Activated CD4-positive, alpha-beta T cell treated with anti-CD3 and anti-CD28 coated beads for 36 hours (primary cell): ENCODE results near the gene PAX8. TPM values are rescaled to one million over a fixed set of nuclear protein-coding genes. Genes with fewer than 3 reads are reported as not detected.

Experiments used
- ATAC-seq: fragments of 200-7000 bp; cut with Tn5 transposase; one replicate; pipeline ENCODE4 v1.10.0; 2021; ENCODE audit warnings: mild to moderate bottlenecking, moderate library complexity
- CTCF ChIA-PET: fragments of 350-600 bp; sonication (Branson Sonifier 250); formaldehyde crosslinking; loops from one replicate; lab custom pipeline; 2021; ENCODE audit warnings: antibody characterized with exemption; lab: Charles Lee
- POLR2A ChIA-PET: fragments of 350-600 bp; sonication (Branson Sonifier 250); formaldehyde crosslinking; loops from one replicate; lab custom pipeline; 2021; ENCODE audit warnings: antibody characterized with exemption, inconsistent platforms; lab: Charles Lee
- DNase-seq: peaks from one replicate; pipeline ENCODE4 v3.0.0-alpha.2; 2020
- H3K27ac Mint-ChIP-seq: one replicate; pipeline ENCODE4 v1.8.0; 2021; ENCODE audit warnings: mixed read lengths
- H3K27me3 Mint-ChIP-seq: one replicate; pipeline ENCODE4 v1.8.0; 2021; ENCODE audit warnings: mixed read lengths
- H3K36me3 Mint-ChIP-seq: one replicate; pipeline ENCODE4 v1.8.0; 2021; ENCODE audit warnings: low read depth, mixed read lengths
- H3K4me1 Mint-ChIP-seq: one replicate; pipeline ENCODE4 v1.8.0; 2021; ENCODE audit warnings: mixed read lengths
- H3K4me3 Mint-ChIP-seq: one replicate; pipeline ENCODE4 v1.8.0; 2021; ENCODE audit warnings: mild to moderate bottlenecking, moderate library complexity, mixed read lengths
- H3K9me3 Mint-ChIP-seq: one replicate; pipeline ENCODE4 v1.8.0; 2021; ENCODE audit warnings: low read depth, mixed read lengths
- intact Hi-C, 2 experiments: fragments of 100-400 bp; cut with DNase I in 1 of 2; cut with micrococcal nuclease in 1 of 2; formaldehyde crosslinking; loops; one replicate each; pipeline versions ENCODE4 v1.14.2 to v1.15.1; 2022 to 2024; cut with DNase I, micrococcal nuclease
- total RNA-seq, 2 experiments: library from RNA; stranded (reverse); gene quantifications; one replicate each; pipeline ENCODE4 v1.2.3, GENCODE V29; 2021

Gene PAX8
- total RNA-seq, 2 experiments from 2014 or later = 1.4 to 2.1 TPM

DNA sequence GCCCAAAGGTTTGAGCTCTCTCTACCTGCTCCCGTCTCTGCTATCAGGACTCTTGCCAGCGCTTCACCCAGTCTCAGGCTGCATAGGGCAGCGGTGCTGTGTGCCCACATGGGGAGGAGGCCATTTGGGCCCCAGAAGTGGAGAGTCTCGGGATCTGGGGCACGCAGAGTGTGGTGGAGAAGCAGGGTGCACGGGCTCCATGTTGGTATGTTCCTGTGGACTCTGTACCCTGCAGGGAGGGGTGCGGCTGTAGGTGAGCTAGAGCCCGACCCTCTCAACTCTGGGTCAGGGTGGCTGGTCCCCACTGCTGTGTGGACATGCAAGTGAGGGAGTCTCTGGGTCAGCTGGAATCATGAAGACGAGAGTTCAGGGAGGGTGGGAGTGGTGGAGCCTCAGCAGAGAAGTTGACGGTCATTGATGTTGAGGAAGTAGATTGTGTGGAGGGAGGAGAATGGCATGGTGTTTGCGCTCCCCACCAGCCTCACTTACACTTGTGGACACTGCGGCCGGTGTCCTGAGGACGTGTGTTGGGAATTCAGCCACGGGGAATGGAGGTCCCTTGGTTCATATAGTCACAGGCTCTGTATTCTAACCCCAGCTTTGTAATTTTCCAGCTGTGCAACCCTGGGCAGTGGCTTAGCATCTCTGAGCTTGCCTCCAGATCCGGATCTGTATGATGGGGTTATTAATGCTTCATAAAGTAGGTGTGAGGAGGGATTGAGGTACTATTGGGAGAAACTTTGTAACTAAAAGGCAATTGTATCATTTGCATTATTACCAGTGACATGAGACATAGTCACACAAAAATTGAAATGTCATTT is 105.8 kb downstream of the PAX8 start:
- H3K27me3 Mint-ChIP-seq = no peaks in the 10 kb centered on the region
- peaks cover 8% of the 10 kb centered on the region for H3K9me3 Mint-ChIP-seq
- peak overlapping the region; percentile 91 for H3K4me3 Mint-ChIP-seq
- H3K4me1 Mint-ChIP-seq = peaks cover 73% of the 10 kb centered on the region
- CTCF ChIA-PET = interaction anchor here (0.6 to 6.6 kb wide), 14 partner anchors 7 to 361 kb away, joined by 3 to 95 read pairs (median 4); no protein-coding TSS in a partner anchor
- no peak for ATAC-seq
- H3K27ac Mint-ChIP-seq = peak overlapping the region; percentile 99
- intact Hi-C loops = loop anchor here in 1 of 2 experiments (1.0 to 10.0 kb wide), 2 partner anchors 16 to 628 kb away; partner anchors contain the start of gene POLR1B
- peaks cover 66% of the 10 kb centered on the region for H3K36me3 Mint-ChIP-seq
- POLR2A ChIA-PET = interaction anchor here (0.6 to 2.1 kb wide), 6 partner anchors 8 to 114 kb away, joined by 3 to 22 read pairs (median 7); partner anchors contain the start of gene IL36RN
- no peak for DNase-seq

DNA sequence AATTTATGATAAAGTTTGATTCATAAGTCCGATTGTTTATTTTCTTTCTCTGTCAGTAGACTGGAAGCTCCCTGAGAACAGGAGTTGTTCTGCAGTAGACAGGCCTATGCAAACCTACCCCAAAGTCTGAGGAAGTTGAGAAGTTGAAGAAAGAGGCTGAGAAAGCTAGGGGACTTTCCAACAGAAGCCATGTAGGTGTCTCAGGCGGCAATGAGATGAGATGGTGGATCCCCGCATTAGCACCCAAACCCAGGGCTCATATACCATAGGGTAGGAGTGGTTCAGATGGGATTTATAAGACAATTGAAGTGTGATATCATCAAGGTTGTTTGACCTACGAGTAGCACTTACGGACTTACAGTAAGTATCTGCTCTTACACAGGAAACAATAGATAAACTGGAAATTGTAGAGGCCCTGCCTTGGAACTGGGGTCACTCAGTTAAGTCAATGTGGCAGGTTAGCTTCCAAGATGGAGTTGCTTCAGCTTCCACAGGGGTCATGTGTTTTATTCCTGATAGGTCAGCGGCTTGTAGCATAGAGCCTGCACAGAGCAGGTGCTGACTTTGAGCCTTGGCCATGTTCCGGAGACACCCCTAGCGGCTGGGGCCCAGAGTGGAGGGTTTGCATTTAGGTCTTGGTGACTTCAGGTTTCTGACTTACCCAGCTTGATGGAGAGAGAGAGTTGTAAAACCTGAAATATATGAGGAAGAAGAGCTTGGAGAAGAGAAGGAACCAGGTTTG is 107.2 kb downstream of the PAX8 start:
- intact Hi-C loops = loop anchor here in 1 of 2 experiments (10.0 kb wide), 1 partner anchor 627 kb away; the partner anchor contains the start of gene POLR1B
- DNase-seq = peak; percentile 39

DNA sequence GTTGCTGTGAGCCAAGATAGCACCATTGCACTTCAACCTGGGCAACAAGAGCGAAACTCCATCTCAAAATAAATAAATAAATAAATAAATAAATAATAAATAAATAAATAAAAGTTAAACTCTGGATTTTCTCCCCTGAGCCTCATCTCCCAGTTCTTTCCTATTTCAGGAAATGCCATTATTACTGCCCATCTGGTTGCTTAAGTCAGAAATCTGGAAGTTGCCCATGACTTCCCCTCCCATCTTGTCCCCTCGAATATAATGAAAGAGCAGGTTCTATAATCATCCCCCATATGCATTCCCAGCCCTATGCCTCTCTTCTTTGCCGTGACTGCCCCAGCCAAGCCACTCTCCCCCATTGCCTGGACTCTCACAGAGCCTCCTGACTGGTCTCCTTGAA is 109.1 kb downstream of the PAX8 start:
- Mint-ChIP-seq H3K27ac (peak overlapping the region; percentile 16), H3K9me3 (peaks cover 8% of the 10 kb centered on the region), H3K27me3 (no peaks in the 10 kb centered on the region), H3K36me3 (peaks cover 36% of the 10 kb centered on the region), H3K4me3 (no peak overlapping the region), H3K4me1 (peaks cover 69% of the 10 kb centered on the region)
- POLR2A ChIA-PET = no interaction called here
- DNase-seq (no peak), ATAC-seq (no peak)
- intact Hi-C loops = no loop called here
- CTCF ChIA-PET = no interaction called here

More for the DNA sequence above, 107.2 kb downstream of the PAX8 start:
- H3K4me3 Mint-ChIP-seq = no peak overlapping the region
- H3K27ac Mint-ChIP-seq = peak overlapping the region; percentile 99
- peaks cover 73% of the 10 kb centered on the region for H3K4me1 Mint-ChIP-seq
- ChIA-PET POLR2A (no interaction called here), CTCF (interaction anchor here (1.2 to 6.6 kb wide), 4 partner anchors 14 to 34 kb away, joined by 4 to 95 read pairs (median 39); no protein-coding TSS in a partner anchor)
- H3K9me3 Mint-ChIP-seq = peaks cover 8% of the 10 kb centered on the region
- ATAC-seq = peak; percentile 3
- no peaks in the 10 kb centered on the region for H3K27me3 Mint-ChIP-seq
- peaks cover 53% of the 10 kb centered on the region for H3K36me3 Mint-ChIP-seq

DNA sequence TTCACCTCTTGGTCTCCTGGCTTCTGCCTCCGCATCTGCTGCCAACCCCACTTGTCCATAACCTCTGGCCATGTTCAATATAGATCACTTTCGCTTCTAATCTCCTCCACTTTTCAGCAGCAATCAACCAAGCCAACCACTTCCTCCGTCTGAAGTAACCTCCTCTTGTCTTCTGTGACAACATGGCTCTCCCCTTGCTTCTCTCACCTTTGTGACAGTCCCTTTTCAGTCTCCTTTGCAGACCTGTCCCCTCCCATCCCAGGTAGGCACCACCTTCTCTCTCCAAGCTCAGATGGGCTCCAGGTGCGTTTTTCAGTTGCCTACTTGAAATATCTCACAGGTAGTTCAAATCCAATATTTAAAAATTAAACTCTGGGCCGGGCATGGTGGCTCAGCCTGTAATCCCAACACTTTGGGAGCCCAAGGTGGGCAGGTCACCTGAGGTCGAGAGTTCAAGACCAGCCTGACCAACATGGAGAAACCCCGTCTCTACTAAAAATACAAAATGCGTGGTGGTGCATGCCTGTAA is 109.7 kb downstream of the PAX8 start:
- H3K27me3 Mint-ChIP-seq = no peaks in the 10 kb centered on the region
- intact Hi-C loops = no loop called here
- DNase-seq (peak; percentile 48), ATAC-seq (peak; percentile 11)
- POLR2A ChIA-PET = no interaction called here
- H3K4me1 Mint-ChIP-seq = peaks cover 73% of the 10 kb centered on the region
- CTCF ChIA-PET = no interaction called here
- peaks cover 8% of the 10 kb centered on the region for H3K9me3 Mint-ChIP-seq
- H3K27ac Mint-ChIP-seq = peak overlapping the region; percentile 94
- peak overlapping the region; percentile 41 for H3K4me3 Mint-ChIP-seq
- H3K36me3 Mint-ChIP-seq = peaks cover 31% of the 10 kb centered on the region

DNA sequence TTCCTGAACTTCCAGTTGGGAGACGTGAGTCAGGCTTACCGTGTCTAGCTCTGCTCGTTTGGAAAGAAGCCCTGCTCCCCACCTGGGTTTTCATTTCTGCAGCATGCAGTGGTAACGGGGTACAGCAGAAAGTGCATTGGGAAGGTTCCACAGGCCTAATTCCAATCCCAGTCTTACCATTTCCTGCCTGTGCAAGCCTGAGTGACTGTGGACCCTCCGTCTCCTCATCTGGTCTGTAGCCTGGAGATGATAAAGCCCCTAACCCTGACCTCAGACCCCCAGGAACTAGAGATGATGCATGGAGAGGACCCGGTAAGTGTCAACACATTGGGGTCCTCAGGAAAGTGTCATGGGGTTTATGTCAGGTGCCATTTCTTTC is 110.8 kb downstream of the PAX8 start:
- POLR2A ChIA-PET = no interaction called here
- H3K4me3 Mint-ChIP-seq = peak overlapping the region; percentile 41

DNA sequence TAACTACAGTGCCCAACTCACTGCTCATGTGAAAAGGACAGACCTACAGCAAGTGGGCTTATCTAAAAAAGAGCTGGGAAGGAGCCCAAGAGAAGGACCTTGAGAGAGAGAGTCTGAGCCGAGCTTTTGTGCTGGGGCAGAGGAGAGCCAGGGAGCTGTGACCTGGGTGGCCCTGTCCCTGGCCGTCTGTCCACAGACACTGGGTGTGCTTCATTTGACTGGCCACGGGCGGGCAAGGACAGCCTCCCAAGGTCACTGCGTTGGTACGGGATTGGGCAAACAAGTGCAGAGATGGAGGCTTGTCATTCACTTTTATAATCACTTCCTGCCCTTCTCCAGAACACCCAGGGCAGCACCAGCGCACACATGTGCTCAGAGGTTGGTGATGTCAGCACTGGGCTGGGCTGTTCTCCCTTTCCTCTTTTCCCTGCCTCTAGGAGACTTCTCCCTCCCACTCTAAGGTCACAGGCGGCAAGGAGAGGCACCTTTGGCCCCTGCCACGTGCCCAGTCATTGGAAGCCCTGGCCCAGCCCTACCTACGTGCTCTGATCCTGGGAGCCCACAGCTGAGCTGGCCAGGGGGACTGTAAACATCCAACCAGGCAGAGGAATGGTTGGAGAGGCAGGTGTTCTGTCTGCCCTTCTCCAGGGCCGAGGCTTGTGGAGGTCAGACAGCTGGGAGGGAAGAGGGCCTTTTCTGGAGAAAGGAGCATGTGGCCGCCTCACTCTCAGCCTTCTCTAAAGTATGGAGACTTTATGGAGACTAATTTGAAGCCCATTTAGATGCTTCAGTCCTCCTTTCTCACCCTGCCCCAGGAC is 111.4 kb downstream of the PAX8 start:
- CTCF ChIA-PET = interaction anchor here (0.9 to 1.8 kb wide), 7 partner anchors 9 to 87 kb away, joined by 3 to 7 read pairs (median 4); no protein-coding TSS in a partner anchor
- H3K4me1 Mint-ChIP-seq = peaks cover 66% of the 10 kb centered on the region
- H3K36me3 Mint-ChIP-seq = peaks cover 25% of the 10 kb centered on the region
- DNase-seq = peak; percentile 69
- peak; percentile 80 for ATAC-seq
- peak overlapping the region; percentile 94 for H3K27ac Mint-ChIP-seq
- peaks cover 8% of the 10 kb centered on the region for H3K9me3 Mint-ChIP-seq
- peak overlapping the region; percentile 44 for H3K4me3 Mint-ChIP-seq
- POLR2A ChIA-PET = interaction anchor here (0.9 kb wide), 1 partner anchor 13 kb away, joined by 3 read pairs; no protein-coding TSS in a partner anchor
- no peaks in the 10 kb centered on the region for H3K27me3 Mint-ChIP-seq
- intact Hi-C loops = no loop called here

More for the DNA sequence above, 110.8 kb downstream of the PAX8 start:
- peaks cover 25% of the 10 kb centered on the region for H3K36me3 Mint-ChIP-seq
- intact Hi-C loops = no loop called here
- peak overlapping the region; percentile 94 for H3K27ac Mint-ChIP-seq
- peaks cover 66% of the 10 kb centered on the region for H3K4me1 Mint-ChIP-seq
- ATAC-seq (no peak), DNase-seq (no peak)
- H3K9me3 Mint-ChIP-seq = peaks cover 8% of the 10 kb centered on the region
- CTCF ChIA-PET = interaction anchor here (0.9 to 1.8 kb wide), 6 partner anchors 10 to 88 kb away, joined by 3 to 7 read pairs (median 4); no protein-coding TSS in a partner anchor
- H3K27me3 Mint-ChIP-seq = no peaks in the 10 kb centered on the region

DNA sequence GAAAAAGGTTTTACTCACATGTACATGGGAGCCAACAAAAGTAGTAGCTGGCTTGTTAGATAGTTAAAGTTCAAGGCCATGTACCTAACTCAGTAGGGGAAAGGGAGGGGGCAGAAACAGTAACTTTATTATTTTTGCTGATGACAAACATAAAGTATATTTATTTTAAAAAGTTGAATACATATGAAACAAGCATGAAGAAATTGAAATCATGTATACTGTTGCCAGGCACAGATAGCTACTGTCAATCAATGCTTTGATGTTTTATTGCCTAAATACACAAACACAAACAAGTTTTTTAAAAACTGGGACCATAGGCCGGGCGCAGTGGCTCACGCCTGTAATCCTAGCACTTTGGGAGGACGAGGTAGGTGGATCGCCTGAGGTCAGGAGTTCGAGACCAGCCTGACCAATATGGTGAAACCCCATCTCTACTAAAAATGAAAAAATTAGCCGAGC is 112.5 kb downstream of the PAX8 start:
- CTCF ChIA-PET = interaction anchor here (1.0 to 2.2 kb wide), 4 partner anchors 8 to 86 kb away, joined by 3 to 12 read pairs (median 4); partner anchors contain the start of gene PSD4
- Mint-ChIP-seq H3K9me3 (peaks cover 3% of the 10 kb centered on the region), H3K4me3 (no peak overlapping the region), H3K36me3 (peaks cover 15% of the 10 kb centered on the region), H3K27ac (peak overlapping the region; percentile 59), H3K4me1 (peaks cover 56% of the 10 kb centered on the region), H3K27me3 (no peaks in the 10 kb centered on the region)
- intact Hi-C loops = no loop called here
- DNase-seq (no peak), ATAC-seq (no peak)
- POLR2A ChIA-PET = no interaction called here

Other genes starting within 250 kb of the PAX8 start
- not detected for gene IL36B, start 226.1 kb downstream of the PAX8 start, total RNA-seq
- gene IL36RN, start 219.7 kb downstream of the PAX8 start, total RNA-seq = not detected
- not detected for gene IL1F10, start 211.0 kb downstream of the PAX8 start, total RNA-seq
- gene IL1RN, start 151.3 kb downstream of the PAX8 start, total RNA-seq = 1 to 10 TPM; 4.6 to 4.8 TPM
- 100 to 1,000 TPM; 232 to 274 TPM for gene PSD4, start 105.0 kb downstream of the PAX8 start, total RNA-seq
- gene ZNG1B, start 158.8 kb upstream of the PAX8 start, total RNA-seq = 10 to 100 TPM; 42.2 to 44.9 TPM
- under 1 TPM in 1 of 2 experiments, not detected in 1; 0.14 TPM for gene FOXD4L1, start 219.7 kb upstream of the PAX8 start, total RNA-seq